Activated T-helper 17 cell treated with anti-CD3 and anti-CD28 coated beads, Interleukin-2, amount 50 U/mL, for 72 hours (primary cell): ENCODE results near the gene DNAL4. TPM values are rescaled to one million over a fixed set of nuclear protein-coding genes. Genes with fewer than 3 reads are reported as not detected.

ENCODE experiments used
- ATAC-seq: fragments of 150-1000 bp; cut with Tn5 transposase; replicated peaks from 2 replicates; pipeline ENCODE4 v1.10.0; 2021; ENCODE audit warnings: mild to moderate bottlenecking, moderate library complexity
- H3K27ac Mint-ChIP-seq: one replicate; pipeline ENCODE4 v1.8.0; 2022; ENCODE audit warnings: mixed read lengths
- H3K27me3 Mint-ChIP-seq: one replicate; pipeline ENCODE4 v1.8.0; 2022; ENCODE audit warnings: mixed read lengths
- H3K36me3 Mint-ChIP-seq: one replicate; pipeline ENCODE4 v1.8.0; 2022; ENCODE audit warnings: low read depth, mild to moderate bottlenecking, mixed read lengths
- H3K4me1 Mint-ChIP-seq: one replicate; pipeline ENCODE4 v1.8.0; 2022; ENCODE audit warnings: mixed read lengths
- H3K4me3 Mint-ChIP-seq: one replicate; pipeline ENCODE4 v1.8.0; 2022; ENCODE audit warnings: mild to moderate bottlenecking, mixed read lengths
- H3K9me3 Mint-ChIP-seq: one replicate; pipeline ENCODE4 v1.8.0; 2022; ENCODE audit warnings: mixed read lengths
- total RNA-seq, 2 donors: library from RNA; stranded (reverse); gene quantifications; one replicate each; pipeline ENCODE4 v1.2.3, GENCODE V29; 2022

The DNAL4 gene
- total RNA-seq, 2 donors from 2014 or later: 5.0 to 5.2 TPM

- no peak for ATAC-seq
- Mint-ChIP-seq H3K9me3 (no peaks in the 10 kb centered on the region), H3K4me1 (no peaks in the 10 kb centered on the region), H3K27me3 (no peaks in the 10 kb centered on the region), H3K36me3 (no peaks in the 10 kb centered on the region), H3K4me3 (no peak overlapping the region), H3K27ac (no peak overlapping the region)
These were observed 37.4 kb upstream of the DNAL4 start for GRCh38 chr22:38831166-38831945.

GRCh38 chr22:38830845-38831108 is 36.8 kb upstream of the DNAL4 start:
- no peak for ATAC-seq
- Mint-ChIP-seq H3K4me1 (no peaks in the 10 kb centered on the region), H3K4me3 (no peak overlapping the region), H3K36me3 (no peaks in the 10 kb centered on the region), H3K9me3 (no peaks in the 10 kb centered on the region), H3K27ac (no peak overlapping the region), H3K27me3 (no peaks in the 10 kb centered on the region)

- no peaks in the 10 kb centered on the region for H3K36me3 Mint-ChIP-seq
- H3K4me3 Mint-ChIP-seq: no peak overlapping the region
- no peak for ATAC-seq
- no peaks in the 10 kb centered on the region for H3K27me3 Mint-ChIP-seq
- H3K4me1 Mint-ChIP-seq: no peaks in the 10 kb centered on the region
- H3K27ac Mint-ChIP-seq: no peak overlapping the region
- no peaks in the 10 kb centered on the region for H3K9me3 Mint-ChIP-seq
These were observed 36.3 kb upstream of the DNAL4 start for GRCh38 chr22:38830026-38830844.

- Mint-ChIP-seq H3K36me3 (no peaks in the 10 kb centered on the region), H3K9me3 (no peaks in the 10 kb centered on the region), H3K4me1 (no peaks in the 10 kb centered on the region), H3K27ac (no peak overlapping the region), H3K4me3 (no peak overlapping the region), H3K27me3 (no peaks in the 10 kb centered on the region)
- no peak for ATAC-seq
These were observed 35.5 kb upstream of the DNAL4 start for GRCh38 chr22:38829485-38829884.

GRCh38 chr22:38828616-38829205 is 34.8 kb upstream of the DNAL4 start:
- no peaks in the 10 kb centered on the region for H3K36me3 Mint-ChIP-seq
- ATAC-seq: no peak

GRCh38 chr22:38828191-38828590 is 34.2 kb upstream of the DNAL4 start:
- H3K27ac Mint-ChIP-seq: no peak overlapping the region
- no peak for ATAC-seq
- no peaks in the 10 kb centered on the region for H3K27me3 Mint-ChIP-seq

More at GRCh38 chr22:38828616-38829205, 34.8 kb upstream of the DNAL4 start:
- H3K4me3 Mint-ChIP-seq: no peak overlapping the region
- no peaks in the 10 kb centered on the region for H3K9me3 Mint-ChIP-seq
- no peaks in the 10 kb centered on the region for H3K4me1 Mint-ChIP-seq
- H3K27me3 Mint-ChIP-seq: no peaks in the 10 kb centered on the region
- no peak overlapping the region for H3K27ac Mint-ChIP-seq

GRCh38 chr22:38827510-38827909 is 33.6 kb upstream of the DNAL4 start:
- ATAC-seq: no peak
- Mint-ChIP-seq H3K4me3 (no peak overlapping the region), H3K4me1 (no peaks in the 10 kb centered on the region), H3K27ac (no peak overlapping the region), H3K9me3 (no peaks in the 10 kb centered on the region), H3K36me3 (no peaks in the 10 kb centered on the region), H3K27me3 (no peaks in the 10 kb centered on the region)

More at GRCh38 chr22:38828191-38828590, 34.2 kb upstream of the DNAL4 start:
- H3K36me3 Mint-ChIP-seq: no peaks in the 10 kb centered on the region
- no peaks in the 10 kb centered on the region for H3K4me1 Mint-ChIP-seq
- H3K4me3 Mint-ChIP-seq: no peak overlapping the region
- H3K9me3 Mint-ChIP-seq: no peaks in the 10 kb centered on the region

- no peaks in the 10 kb centered on the region for H3K9me3 Mint-ChIP-seq
- no peak overlapping the region for H3K4me3 Mint-ChIP-seq
These were observed 32.9 kb upstream of the DNAL4 start for GRCh38 chr22:38826801-38827200.

GRCh38 chr22:38826386-38826785 is 32.4 kb upstream of the DNAL4 start:
- Mint-ChIP-seq H3K27me3 (no peaks in the 10 kb centered on the region), H3K9me3 (no peaks in the 10 kb centered on the region), H3K36me3 (no peaks in the 10 kb centered on the region), H3K27ac (no peak overlapping the region), H3K4me1 (no peaks in the 10 kb centered on the region), H3K4me3 (no peak overlapping the region)
- no peak for ATAC-seq

More at GRCh38 chr22:38826801-38827200, 32.9 kb upstream of the DNAL4 start:
- Mint-ChIP-seq H3K4me1 (no peaks in the 10 kb centered on the region), H3K27ac (no peak overlapping the region), H3K27me3 (no peaks in the 10 kb centered on the region), H3K36me3 (no peaks in the 10 kb centered on the region)
- ATAC-seq: no peak

GRCh38 chr22:38824585-38824984 is 30.6 kb upstream of the DNAL4 start:
- H3K4me1 Mint-ChIP-seq: no peaks in the 10 kb centered on the region
- no peaks in the 10 kb centered on the region for H3K36me3 Mint-ChIP-seq
- no peaks in the 10 kb centered on the region for H3K9me3 Mint-ChIP-seq
- ATAC-seq: peak; percentile 52
- H3K27ac Mint-ChIP-seq: no peak overlapping the region
- no peaks in the 10 kb centered on the region for H3K27me3 Mint-ChIP-seq
- H3K4me3 Mint-ChIP-seq: no peak overlapping the region

GRCh38 chr22:38823637-38824036 is 29.7 kb upstream of the DNAL4 start:
- no peak overlapping the region for H3K4me3 Mint-ChIP-seq
- H3K36me3 Mint-ChIP-seq: no peaks in the 10 kb centered on the region

GRCh38 chr22:38823076-38823475 is 29.1 kb upstream of the DNAL4 start:
- Mint-ChIP-seq H3K9me3 (no peaks in the 10 kb centered on the region), H3K27me3 (no peaks in the 10 kb centered on the region), H3K27ac (no peak overlapping the region), H3K4me3 (no peak overlapping the region), H3K36me3 (no peaks in the 10 kb centered on the region), H3K4me1 (no peaks in the 10 kb centered on the region)
- ATAC-seq: no peak

More at GRCh38 chr22:38823637-38824036, 29.7 kb upstream of the DNAL4 start:
- no peak for ATAC-seq
- H3K27me3 Mint-ChIP-seq: no peaks in the 10 kb centered on the region
- no peak overlapping the region for H3K27ac Mint-ChIP-seq
- H3K4me1 Mint-ChIP-seq: no peaks in the 10 kb centered on the region
- H3K9me3 Mint-ChIP-seq: no peaks in the 10 kb centered on the region

- Mint-ChIP-seq H3K27ac (no peak overlapping the region), H3K4me3 (no peak overlapping the region), H3K4me1 (no peaks in the 10 kb centered on the region), H3K9me3 (no peaks in the 10 kb centered on the region), H3K27me3 (no peaks in the 10 kb centered on the region), H3K36me3 (no peaks in the 10 kb centered on the region)
- ATAC-seq: no peak
These were observed 26.1 kb upstream of the DNAL4 start for GRCh38 chr22:38820020-38820419.

- Mint-ChIP-seq H3K4me1 (no peaks in the 10 kb centered on the region), H3K27me3 (peaks cover 5% of the 10 kb centered on the region), H3K9me3 (no peaks in the 10 kb centered on the region), H3K4me3 (no peak overlapping the region), H3K27ac (no peak overlapping the region), H3K36me3 (no peaks in the 10 kb centered on the region)
- no peak for ATAC-seq
These were observed 25.5 kb upstream of the DNAL4 start for GRCh38 chr22:38819387-38819940.
